Stimulated activated CD8-positive, alpha-beta memory T cell treated with anti-CD3 and anti-CD28 coated beads, Interleukin-12 subunit alpha, Interleukin-12 subunit beta, amount 100 ng/mL, for 1 hour (primary cell): ENCODE measurements around the gene HDAC5.
A peak's percentile ranks its signal among the peaks of the same experiment; 100 is the strongest.
"Not testable (repeated sequence)": the region's sequence is repeated elsewhere in the genome, so short reads cannot be mapped to it uniquely, and the experiment has no call there.

Source experiments
- DNase-seq: peaks from one replicate; pipeline ENCODE4 v3.0.0-alpha.2; 2020; ENCODE audit warnings: low read depth

HDAC5 gene

DNA sequence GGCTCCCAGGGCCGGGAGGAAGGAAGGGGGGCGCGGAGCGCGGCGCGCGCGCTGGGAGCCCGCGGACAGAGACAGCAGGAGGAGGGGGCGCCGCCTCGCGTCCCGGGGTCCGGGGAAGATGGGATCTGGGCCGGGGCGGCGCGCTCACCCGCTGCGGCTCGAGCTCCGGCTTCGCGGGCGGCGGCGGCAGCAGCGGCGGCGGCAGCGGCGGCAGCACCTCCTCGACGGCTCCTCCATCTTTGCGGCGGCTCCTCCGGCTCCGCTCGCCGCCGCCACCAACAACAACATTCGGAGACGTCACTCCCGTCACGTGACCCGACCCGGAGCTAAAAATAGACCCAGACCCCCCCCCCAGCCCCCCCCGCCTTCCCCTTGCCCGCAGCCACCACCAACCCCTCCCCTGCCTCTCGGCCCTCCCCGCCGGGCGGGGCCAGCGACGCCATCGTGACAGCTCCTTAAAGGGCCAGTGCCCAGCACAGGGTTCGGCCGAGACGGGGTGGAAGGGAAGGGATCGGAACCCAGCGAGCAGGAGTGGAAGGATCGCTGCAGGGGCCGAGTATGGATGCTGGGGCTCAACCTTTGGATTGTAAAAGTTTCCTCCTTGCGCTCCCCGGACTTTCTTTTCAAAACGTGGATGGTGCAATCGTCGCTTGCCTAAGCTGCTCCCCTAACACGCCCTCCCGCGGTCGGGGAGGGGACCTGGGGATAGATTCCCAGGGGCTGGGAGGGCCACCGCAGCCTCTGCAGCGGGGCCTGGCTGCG, at the start of gene HDAC5:
TSS of gene HDAC5 (minus strand) at position 286 of the 762 bp plus-strand sequence. CDS start 6,126 bp downstream, outside the sequence.
- DNase-seq, result peak; percentile 93

DNA sequence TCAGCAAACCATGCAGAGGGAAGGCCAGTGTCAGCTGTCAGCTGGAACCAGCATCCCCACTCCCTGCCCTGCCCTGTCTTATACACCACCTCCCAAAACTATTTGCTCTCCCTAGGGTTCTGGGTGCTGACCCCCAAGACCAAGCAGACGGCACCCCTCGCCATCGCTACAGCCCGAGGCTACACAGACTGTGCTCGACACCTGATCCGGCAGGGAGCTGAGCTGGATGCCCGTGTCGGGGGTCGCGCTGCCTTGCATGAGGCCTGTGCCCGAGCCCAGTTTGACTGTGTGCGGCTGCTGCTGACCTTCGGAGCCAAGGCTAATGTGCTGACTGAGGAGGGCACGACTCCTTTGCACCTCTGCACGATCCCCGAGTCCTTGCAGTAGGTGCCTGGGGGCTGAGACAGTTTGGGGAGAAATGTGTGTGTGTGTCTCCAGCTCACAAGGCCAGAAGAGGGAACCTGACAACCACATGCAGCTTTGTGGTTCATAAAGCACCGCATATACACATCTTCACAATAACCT, 48.6 kb upstream of the HDAC5 start:
- no peak for DNase-seq

DNA sequence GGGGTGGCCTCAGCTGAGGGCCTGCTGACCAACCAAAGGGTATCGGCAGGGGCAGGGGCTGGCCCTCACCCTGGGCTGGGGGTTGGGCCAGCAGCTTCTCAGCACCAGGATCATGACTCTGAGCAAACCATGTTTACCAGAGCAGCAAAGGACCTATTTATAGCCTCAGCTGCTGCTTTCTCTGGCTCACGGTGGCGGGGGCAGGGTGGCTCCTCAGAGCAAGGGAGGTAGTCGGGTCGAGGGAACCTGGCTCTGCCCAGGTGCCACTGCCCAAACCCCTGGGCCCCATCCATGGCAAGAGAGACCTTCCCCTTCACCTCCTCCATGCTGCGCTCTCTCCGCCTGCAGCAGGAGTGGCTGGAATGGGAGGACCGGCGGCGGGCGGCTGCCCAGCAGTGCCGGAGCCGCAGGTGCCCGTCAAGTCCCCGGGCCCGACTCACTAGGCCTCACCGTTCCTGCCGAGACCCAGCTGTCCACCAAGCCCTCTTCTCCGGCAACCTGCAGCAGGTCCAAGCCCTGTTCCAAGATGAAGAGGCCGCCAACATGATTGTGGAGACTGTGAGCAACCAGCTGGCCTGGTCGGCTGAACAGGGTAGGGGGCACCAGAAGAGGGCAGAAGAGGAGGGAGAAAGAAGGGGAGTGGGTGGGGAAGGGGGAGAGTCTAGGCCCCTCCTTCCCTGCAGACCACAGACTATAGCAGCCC, 47.2 kb upstream of the HDAC5 start, which contains the start of gene ASB16:
TSS of gene ASB16 (plus strand) at position 206 of the 703 bp plus-strand sequence. CDS start at position 292, 86 bp downstream.
- no peak for DNase-seq

DNA sequence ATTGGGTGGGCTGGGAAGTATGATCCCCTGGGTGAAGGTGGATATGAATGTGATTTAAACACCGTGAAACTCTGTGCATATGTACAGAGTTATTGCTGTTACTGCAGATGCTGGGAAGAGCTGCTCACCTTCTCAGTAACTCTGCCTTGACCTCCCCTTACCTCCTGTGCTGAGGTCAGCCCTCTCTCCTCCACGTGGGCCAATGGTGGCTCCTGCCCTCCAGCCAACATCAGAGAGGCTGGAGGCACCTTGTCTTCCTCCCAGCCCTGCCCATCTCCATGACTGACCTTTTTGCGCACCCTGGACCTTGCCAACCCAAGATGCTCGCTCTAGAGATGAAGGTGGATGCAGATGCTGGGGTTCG, 46.7 kb upstream of the HDAC5 start:
- DNase-seq, result no peak

DNA sequence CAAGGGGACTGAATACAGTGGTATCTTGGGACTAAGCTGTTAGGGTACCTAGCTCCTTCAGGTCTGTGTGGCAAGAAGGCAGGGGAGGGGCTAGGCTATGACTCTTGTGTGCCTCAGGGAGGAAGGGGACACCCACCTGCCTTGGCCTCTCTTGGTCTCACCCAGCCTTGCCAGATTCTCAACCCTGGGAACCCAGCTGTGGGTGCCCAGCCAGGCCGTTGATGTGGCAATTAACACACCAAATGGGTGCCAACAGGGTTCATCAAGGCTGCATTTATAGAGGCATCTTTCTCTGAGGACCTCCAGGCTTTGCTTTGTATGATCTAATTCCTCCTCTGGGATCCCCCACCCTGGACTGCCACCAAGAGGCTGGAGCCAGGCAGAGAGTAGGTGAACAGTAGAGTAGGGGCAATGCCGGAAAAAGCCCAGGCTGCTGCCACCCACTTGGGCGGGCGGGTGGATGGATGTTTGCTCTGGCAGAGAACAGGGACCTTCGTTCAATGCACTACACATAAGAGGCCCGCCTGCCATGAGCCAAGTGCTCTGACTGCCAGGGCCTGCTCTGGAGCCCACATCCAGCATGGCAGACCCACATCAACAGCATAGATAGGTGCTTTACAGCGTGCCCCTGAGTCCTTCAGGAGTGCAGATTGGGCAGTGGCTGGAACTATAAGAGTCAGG, 43.9 kb upstream of the HDAC5 start:
- DNase-seq, result no peak

DNA sequence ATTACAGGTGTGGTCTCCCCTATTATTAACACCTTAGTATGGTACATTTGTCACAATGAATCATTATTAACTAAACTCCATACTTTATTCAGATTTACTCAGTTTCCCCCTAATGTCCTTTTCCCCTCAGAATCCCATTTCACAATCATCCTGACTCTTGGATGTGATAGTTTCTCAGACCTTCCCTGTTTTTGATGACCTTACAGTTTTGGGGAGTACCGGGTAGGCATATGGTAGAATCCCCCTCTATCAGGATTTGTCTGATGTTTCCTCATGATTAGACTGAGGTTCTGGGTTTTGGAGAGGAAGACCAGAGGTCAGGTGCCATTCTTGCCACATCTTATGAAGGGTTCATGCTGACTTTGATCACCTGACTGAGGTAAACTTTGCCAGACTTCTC, 41.0 kb upstream of the HDAC5 start:
- DNase-seq, result no peak

DNA sequence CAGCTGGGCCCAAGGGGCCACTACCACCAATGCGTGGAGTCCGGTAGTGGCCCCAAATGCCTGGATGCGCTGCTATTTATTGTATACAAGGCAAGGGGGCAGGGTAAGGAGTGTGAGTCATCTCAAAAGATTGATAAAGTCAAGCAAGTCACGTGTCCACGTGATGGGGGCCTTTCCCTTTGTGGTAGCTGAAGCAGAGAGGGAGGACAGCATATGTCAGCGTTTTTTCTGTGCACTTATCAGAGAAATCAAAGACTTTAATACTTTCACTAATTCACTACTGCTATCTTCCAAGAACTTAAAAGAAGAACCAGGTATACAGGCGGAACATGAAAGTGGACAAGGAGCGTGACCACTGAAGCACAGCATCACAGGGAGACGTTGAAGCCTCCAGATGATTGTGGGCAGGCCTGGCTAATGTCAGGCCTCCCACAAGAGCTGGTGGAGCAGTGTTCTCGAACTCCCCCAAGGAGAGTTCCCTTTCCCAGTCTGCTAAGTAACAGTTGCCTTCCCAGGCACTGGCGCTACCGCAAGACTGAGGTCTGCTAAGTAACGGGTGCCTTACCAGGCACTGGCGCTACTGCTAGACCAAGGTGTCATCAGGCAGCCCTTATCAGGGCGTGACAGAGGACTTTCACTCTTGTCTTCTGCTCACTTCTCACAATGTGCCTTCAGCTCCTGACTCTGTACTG, 36.2 kb upstream of the HDAC5 start:
- peak; percentile 11 for DNase-seq

DNA sequence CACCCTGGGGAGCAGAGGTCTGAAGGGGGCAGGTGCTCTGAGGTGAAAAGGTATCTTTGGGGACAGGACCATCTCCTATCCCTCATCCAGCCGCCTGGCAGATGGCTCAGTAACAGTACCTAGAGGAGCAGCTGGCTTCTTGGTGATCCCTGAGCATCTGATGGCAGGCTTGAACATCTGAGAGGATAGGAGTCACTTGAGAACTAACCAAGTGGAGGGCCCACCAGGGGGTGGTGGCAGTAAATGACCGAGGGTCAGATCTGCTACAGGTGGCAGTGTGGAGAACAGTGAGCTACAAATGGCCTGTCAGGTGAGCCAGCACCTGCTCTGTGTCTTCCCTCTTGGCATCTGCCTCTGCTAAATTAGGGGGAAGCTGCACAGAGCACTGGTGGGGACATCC, 32.0 kb upstream of the HDAC5 start:
- no peak for DNase-seq

DNA sequence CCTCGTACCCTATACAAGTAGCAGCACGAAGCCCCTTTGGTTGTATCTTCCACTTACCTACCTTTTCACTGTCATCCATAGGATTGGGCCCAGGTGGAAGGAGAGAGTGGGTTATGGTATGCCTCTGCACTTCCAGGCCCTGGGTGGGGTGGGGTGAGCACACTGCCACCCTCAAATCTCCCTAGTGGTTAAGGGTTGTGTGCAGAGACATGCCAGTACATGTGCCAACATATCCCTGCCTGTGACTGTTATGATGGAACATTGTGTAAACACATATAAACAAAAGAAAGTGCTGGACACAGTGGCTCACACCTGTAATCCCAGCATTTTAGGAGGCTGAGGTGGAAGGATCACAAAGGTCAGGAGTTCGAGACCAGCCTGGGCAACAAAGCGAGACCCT, 29.4 kb upstream of the HDAC5 start:
- no peak for DNase-seq

DNA sequence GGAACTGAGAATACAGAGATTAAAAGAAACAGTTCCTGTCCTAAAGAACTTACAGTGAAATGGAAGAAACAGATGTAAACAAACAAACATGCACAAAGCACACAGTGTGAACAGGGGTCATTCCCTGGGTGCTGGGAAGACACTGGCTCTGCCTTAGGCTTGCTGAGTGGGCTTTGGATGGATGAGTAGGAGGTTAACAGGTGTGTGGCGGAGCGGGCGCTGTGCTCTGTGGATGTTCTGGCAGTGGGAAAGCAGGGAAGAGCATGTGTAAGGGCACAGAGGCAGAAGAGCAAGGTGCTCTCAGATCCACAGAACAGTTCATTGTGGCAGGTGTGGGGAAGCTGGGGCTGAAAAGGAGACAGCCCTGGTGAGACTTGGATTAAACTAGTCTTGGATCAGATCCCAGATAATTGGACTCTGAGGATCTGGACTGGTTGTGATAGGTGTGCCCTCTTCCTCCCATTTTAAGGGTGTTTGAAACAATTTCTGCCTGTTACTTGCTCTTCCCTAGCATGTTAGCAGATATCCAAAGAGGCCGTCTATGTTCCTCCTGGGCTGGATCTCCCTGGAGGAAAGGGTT, 26.4 kb upstream of the HDAC5 start:
- no peak for DNase-seq

DNA sequence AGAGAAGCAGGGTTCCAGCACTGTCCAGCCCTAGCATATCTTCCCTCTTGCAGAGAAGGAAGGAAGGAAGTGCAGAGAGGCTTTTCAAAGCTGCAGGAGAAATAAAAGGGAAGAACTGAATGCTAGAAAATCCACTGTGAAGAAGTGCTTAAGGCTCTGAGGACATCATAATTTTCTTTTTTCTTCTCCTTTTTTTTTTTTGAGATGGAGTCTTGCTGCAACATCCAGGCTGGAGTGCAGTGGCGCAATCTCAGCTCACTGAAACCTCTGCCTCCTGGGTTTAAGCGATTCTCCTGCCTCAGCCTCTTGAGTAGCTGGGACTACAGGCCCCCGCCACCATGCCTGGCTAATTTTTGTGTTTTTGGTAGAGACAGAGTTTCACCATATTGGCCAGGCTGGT, 25.6 kb upstream of the HDAC5 start:
- not testable (repeated sequence) for DNase-seq

DNA sequence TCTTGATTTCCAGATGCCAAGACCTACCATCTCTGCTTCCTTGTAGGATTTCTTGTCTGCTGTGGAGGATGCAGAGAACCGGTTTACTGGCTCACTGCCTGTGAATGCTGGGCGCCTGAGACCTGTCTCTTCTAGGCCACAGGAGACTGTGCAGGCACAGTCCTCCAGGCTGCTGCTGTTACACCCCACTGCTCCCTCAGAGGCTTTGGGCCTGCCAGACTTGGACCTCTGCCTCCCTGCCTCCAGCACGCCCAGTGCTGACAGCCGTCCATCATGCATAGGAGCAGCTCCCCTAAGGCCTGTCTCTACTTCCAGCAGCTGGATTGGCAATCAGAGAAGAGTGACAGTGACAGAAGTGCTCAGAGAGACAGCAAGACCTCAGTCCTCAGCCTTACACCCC, 24.4 kb upstream of the HDAC5 start:
- DNase-seq, result no peak

DNA sequence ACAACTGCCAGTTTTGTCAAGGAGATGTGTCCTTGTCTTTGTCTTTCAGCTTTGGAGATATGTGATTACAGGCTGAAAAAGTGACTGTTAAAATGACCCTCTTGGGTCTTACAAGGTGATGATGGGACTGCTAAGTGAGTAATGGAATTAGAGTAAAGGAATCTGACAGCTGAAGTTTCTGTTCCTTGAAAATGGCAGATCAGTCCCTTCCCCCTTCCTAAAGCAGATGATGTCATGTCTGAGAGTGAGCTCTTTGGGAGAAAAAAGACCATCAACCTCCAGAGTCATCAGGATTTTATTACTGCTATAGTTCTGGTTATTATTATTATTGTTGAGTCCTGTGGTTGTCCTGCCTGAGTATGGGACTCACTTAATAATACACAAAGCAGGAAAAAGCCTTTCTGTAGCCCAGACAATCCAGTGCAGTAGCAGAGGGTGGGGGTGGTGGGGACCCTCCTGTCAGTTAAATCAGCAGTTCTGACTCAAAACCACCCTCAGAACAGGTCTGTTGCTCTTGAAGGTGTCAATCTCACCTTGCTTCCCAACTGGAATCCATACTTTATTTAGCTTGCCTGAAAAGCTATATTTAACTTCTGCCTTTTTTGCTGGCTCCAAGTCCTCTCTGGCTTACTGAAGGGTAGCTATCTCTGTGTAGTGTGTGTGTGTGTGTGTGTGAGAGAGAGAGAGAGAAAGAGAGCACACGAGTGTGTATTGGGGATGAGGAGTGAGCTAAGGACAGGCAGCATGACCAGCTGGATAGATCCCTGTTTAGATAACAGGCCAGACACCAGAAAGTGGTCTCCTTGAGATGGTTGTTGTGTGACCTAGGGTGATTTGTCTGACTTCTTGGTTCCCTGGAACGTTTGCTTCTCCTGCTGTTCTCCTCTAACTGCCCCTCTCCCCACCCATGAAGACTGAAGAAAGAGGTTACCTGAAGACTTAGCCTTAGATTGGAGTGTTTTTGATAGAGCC, 23.2 kb upstream of the HDAC5 start:
- DNase-seq, result no peak

DNA sequence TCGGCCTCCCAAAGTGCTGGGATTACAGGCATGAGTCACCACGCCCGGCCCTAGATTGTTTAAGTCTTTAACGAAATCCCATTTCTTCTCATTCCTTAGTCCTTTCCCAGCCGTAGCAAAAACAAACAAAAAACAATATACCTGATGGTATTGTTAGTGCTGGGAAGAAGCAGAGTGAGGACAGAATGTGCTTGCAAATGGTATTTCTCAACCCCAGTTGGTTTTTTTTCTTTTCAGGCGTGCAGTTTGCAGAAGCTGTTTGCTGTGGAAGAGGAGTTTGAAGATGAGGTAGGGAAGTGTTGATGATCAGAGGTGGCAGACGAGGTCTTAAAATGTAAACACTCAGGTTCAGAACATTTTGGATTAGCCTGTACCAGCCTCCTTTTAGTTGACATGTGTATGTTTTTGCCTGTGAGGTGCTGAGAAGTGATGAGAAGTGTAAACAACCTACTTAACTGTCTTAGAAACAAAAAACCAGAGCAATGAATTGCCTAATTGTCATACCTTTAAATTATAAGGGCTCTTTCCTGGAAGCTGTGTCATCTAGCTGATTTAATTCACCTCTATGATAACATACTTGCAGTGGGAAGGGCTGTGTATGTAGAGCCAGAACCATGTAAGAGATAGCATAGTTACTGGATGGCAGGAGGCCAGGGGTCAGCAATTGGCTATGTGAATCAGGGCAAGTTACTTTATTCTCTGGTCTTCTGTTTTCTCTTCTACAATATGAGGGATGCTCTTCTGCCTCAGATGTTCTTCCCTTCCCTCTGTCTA, 21.7 kb upstream of the HDAC5 start:
- no peak for DNase-seq

DNA sequence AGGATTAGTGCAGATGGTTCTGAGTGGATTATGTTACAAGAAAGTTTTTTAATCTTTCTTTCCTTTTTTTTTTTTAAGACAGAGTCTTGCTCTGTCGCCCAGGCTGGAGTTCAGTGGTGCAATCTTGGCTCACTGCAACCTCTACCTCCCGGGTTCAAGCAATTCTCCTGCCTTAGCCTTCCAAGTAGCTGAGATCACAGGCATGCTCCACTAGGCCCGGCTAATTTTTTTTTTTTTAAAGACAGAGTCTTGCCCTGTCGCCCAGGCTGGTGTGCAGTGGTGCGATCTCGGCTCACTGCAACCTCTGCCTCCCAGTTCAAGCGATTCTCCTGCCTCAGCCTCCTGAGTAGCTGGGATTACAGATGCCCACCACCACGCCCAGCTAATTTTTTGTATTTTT, 20.5 kb upstream of the HDAC5 start:
- not testable (repeated sequence) for DNase-seq

DNA sequence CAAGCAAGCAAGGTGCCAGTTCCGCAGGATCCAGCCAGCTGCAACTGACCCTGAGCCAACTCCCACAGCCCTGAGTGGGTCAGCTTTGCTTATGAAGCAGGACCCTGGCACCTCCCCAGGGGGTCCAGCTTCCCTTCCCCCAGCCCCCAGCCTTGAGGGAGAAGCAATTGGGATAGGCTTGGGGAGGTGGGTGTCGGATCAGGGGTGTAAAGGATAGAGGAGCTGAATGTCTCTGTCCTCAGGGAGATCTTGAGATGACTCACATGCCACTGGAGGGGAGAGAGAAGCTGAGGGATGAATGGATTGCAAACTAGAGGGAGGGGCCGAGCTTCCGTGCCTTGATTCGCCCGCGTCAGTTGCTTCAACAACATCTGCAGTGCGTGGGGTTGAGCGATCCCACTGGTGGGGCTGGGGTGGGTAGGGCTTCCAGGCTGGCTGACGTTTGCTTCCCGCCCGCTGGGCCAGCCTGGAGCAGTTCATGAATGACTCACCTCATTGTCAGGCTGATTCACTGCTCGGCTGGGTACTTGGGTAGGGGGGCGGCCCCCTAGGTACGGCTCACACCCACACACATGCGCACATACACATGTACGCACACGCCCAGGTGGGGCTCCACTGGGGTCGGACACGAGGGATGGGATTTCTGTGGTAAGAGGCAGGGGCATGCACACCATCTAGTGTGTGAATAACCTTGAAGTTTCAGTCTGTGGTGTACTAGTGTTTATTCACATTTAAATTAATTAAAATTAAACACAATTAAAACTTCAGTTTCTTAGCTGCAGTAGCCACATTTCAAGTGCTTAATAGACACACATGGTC, 14.7 kb upstream of the HDAC5 start:
- peak; percentile 23 for DNase-seq

DNA sequence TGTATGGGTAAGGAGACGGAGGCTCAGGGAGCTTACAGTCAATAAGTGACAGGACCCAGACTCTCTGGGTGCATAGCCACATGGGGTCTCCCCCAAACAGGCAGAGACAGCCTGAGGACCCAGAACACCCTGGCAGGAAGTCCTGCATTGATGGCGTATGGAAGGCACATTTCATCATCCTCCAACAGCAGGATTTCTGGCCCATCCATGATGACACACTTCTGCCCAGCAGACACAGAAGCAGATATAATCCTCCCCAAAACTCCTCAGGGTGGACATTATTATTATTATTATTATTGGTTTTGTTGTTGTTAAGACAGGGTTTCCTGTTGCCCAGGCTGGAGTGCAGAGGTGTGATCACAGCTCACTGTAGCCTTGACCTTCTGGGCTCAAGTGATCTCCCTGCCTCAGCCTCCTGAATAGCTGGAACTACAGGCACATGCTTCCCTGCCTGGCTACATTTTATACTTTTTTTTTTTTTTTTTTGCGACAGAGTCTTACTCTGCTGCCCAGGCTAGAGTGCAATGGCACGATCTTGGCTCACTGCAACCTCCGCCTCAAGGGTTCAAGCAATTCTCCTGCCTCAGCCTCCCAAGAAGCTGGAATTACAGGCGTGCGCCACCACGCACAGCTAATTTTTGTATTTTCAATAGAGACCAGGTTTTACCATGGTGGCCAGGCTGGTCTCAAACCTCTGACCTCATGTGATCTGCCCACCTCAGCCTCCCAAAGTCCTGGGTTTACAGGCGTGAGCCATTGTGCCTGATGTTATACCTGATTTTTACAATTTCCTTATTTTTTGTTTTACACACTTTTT, 11.5 kb upstream of the HDAC5 start:
- no peak for DNase-seq

DNA sequence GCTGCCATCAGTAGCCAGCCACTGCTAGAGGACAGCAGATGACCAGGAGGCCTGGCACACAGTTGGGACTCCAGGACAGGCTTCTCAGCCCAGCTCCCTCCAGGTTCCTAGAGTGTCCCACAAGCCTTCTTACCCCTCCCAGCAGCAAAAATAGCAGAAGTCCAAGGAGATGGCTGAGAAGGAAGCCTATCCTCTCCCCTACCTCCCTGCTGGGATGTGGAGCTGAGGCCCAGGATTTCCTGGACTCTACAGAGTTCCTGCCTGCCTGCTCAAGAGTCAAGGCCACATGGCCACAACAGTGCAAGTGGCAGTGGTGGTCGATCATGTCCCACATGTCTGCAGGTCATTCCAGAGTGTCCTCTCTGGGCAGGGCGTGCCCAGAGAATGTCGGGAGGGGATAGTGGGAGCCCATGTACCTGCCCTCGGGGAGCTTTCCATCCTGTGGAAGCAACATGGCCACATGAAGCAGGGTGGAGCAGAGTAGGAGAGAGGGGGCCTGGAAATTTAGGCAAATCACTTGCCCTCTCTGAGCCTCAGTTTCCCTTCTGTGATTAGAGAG, 10.6 kb upstream of the HDAC5 start:
- no peak for DNase-seq
